Breast epithelium (tissue), 3 donors: ENCODE measurements around the gene BFAR.
"Not testable (repeated sequence)": the region's sequence is repeated elsewhere in the genome, so short reads cannot be mapped to it uniquely, and the experiment has no call there.

Source experiments
- POLR2A ChIP-seq: fragments of 450-650 bp; IDR thresholded peaks from one replicate; pipeline ENCODE4 v1.6.1; 2016; ENCODE audit warnings: antibody characterized with exemption, mild to moderate bottlenecking, moderate library complexity
- POLR2AphosphoS5 ChIP-seq, 3 donors: sonication (generic); formaldehyde crosslinking; IDR thresholded peaks; one replicate each; pipeline ENCODE4 v1.6.1; 2017; ENCODE audit warnings: antibody characterized with exemption in 3 of 3
- TF ChIP-seq, protein P1 (sequence below), 3 donors: fragments of 450-650 bp; IDR thresholded peaks; one replicate each; pipeline ENCODE4 v1.5.1; 2016 to 2017; ENCODE audit warnings: antibody characterized with exemption in 3 of 3, mild to moderate bottlenecking in 3 of 3, moderate library complexity in 3 of 3

DNA sequence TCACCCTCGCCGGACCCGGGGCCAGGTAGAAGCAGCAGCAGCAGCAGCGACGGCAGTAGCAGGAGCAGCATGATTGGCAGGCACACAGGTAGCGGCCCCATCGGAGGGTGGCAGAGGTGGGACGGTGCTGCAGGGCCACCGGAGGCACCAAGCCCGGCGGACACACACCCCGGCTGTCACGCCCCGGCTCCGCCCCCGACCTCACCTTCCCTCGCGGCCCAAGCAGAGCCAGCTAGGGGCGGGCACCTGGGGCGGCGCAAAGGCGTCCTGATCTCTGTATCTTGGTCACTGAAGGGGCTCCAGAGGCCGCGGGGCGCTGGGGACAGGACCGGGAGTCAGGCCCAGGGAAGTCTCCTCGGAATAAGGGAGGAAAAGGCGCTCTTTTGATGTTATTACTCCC is 61.4 kb downstream of the BFAR start, which contains the start of gene PLA2G10:
- TF ChIP-seq, protein P1, sequence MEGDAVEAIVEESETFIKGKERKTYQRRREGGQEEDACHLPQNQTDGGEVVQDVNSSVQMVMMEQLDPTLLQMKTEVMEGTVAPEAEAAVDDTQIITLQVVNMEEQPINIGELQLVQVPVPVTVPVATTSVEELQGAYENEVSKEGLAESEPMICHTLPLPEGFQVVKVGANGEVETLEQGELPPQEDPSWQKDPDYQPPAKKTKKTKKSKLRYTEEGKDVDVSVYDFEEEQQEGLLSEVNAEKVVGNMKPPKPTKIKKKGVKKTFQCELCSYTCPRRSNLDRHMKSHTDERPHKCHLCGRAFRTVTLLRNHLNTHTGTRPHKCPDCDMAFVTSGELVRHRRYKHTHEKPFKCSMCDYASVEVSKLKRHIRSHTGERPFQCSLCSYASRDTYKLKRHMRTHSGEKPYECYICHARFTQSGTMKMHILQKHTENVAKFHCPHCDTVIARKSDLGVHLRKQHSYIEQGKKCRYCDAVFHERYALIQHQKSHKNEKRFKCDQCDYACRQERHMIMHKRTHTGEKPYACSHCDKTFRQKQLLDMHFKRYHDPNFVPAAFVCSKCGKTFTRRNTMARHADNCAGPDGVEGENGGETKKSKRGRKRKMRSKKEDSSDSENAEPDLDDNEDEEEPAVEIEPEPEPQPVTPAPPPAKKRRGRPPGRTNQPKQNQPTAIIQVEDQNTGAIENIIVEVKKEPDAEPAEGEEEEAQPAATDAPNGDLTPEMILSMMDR (IDR thresholded peaks at IDR 0.05) = not testable (repeated sequence)
- TF ChIP-seq POLR2AphosphoS5 (IDR thresholded peaks at IDR 0.05); POLR2A: not testable (repeated sequence)
